ENCODE data around the gene CPNE5.
"Not testable (repeated sequence)": the region's sequence is repeated elsewhere in the genome, so short reads cannot be mapped to it uniquely, and the experiment has no call there.

The CPNE5 gene

GRCh38 chr6:36725581-36725980 is 113.7 kb downstream of the CPNE5 start:
- no peak for DNase-seq (ENCODE audit: low read depth in 2 of 2)

GRCh38 chr6:36724514-36725390 is 114.5 kb downstream of the CPNE5 start:
- peak; percentile 18 to 47 for DNase-seq (ENCODE audit: low read depth in 2 of 2)

GRCh38 chr6:36723992-36724391 is 115.3 kb downstream of the CPNE5 start:
- not testable (repeated sequence) for DNase-seq (ENCODE audit: low read depth in 2 of 2)

GRCh38 chr6:36722879-36723278 is 116.4 kb downstream of the CPNE5 start:
- no peak for DNase-seq (ENCODE audit: low read depth in 2 of 2)

- no peak for DNase-seq (ENCODE audit: low read depth in 2 of 2)
Observed at GRCh38 chr6:36722365-36722764, 116.9 kb downstream of the CPNE5 start.

- DNase-seq (ENCODE audit: low read depth in 2 of 2) = no peak
Observed at GRCh38 chr6:36721369-36722140, 117.7 kb downstream of the CPNE5 start.

- DNase-seq (ENCODE audit: low read depth in 2 of 2) = no peak
Observed at GRCh38 chr6:36720251-36721141, 118.7 kb downstream of the CPNE5 start.

GRCh38 chr6:36719126-36719525 is 120.1 kb downstream of the CPNE5 start:
- no peak for DNase-seq (ENCODE audit: low read depth in 2 of 2)

- no peak for DNase-seq (ENCODE audit: low read depth in 2 of 2)
Observed at GRCh38 chr6:36718560-36718959, 120.7 kb downstream of the CPNE5 start.

- DNase-seq (ENCODE audit: low read depth in 2 of 2) = no peak
Observed at GRCh38 chr6:36717871-36718540, 121.2 kb downstream of the CPNE5 start.

- no peak for DNase-seq (ENCODE audit: low read depth in 2 of 2)
Observed at GRCh38 chr6:36717231-36717825, 121.9 kb downstream of the CPNE5 start.

GRCh38 chr6:36716476-36717093 is 122.7 kb downstream of the CPNE5 start:
- DNase-seq (ENCODE audit: low read depth in 2 of 2) = no peak

GRCh38 chr6:36715469-36715868 is 123.8 kb downstream of the CPNE5 start:
- no peak for DNase-seq (ENCODE audit: low read depth in 2 of 2)

GRCh38 chr6:36714511-36714910 is 124.7 kb downstream of the CPNE5 start:
- DNase-seq (ENCODE audit: low read depth in 2 of 2) = no peak

GRCh38 chr6:36713846-36714245 is 125.4 kb downstream of the CPNE5 start:
- no peak for DNase-seq (ENCODE audit: low read depth in 2 of 2)

- DNase-seq (ENCODE audit: low read depth in 2 of 2) = no peak
Observed at GRCh38 chr6:36712816-36713215, 126.4 kb downstream of the CPNE5 start.

GRCh38 chr6:36706339-36706738 is 132.9 kb downstream of the CPNE5 start:
- DNase-seq (ENCODE audit: low read depth in 2 of 2) = no peak

GRCh38 chr6:36704961-36705577 is 134.2 kb downstream of the CPNE5 start:
- DNase-seq (ENCODE audit: low read depth in 2 of 2) = not testable (repeated sequence)

- no peak for DNase-seq (ENCODE audit: low read depth in 2 of 2)
Observed at GRCh38 chr6:36703982-36704381, 135.3 kb downstream of the CPNE5 start.

GRCh38 chr6:36703081-36703606 is 136.1 kb downstream of the CPNE5 start:
- DNase-seq (ENCODE audit: low read depth in 2 of 2) = no peak

Measured in stimulated activated CD4-positive, alpha-beta T cell treated with anti-CD3 and anti-CD28 coated beads, Interleukin-1b, Interleukin-23, amount 100 ng/mL, for 4 hours (primary cell).